Right lobe of liver (tissue), 4 donors: ENCODE results near the gene GAD1.

ENCODE experiments used
- CTCF ChIP-seq, 4 donors: fragments of 200-600 bp in 3 of 4; fragments of 450-650 bp in 1 of 4; IDR thresholded peaks; one replicate each; pipeline versions ENCODE4 v1.5.1 to v1.8.0; 2016 to 2022; ENCODE audit warnings: antibody characterized with exemption in 4 of 4, mild to moderate bottlenecking in 2 of 4
- POLR2A ChIP-seq: fragments of 450-650 bp; IDR thresholded peaks from one replicate; pipeline ENCODE4 v1.6.1; 2017; ENCODE audit warnings: antibody characterized with exemption, mild to moderate bottlenecking
- donor health status: DM: no; HTN: no; CAD: no.
- donor health status: DM: no; HTN: no; CAD: no.
- donor health status: DM: no; HTN: yes; CAD: no.

DNA sequence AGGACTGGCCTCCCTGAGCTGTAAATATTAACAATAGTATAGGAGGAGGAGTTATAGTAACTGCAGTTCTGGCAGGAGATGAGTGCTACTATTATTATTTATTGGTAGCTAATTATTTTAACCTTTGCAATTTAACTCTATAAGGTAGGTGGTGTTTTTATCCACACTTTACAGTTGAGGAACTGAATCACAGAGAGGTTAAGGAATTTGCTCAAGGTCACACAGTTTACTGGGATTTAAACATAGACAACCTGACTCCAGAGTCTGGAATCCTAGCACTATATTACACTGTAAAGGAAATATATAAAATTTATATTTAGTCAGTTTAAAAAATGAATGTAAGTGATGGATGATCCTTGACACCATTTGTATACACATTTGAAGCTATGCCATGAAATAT is 44.4 kb upstream of the GAD1 start:
- TF ChIP-seq CTCF (IDR thresholded peaks at IDR 0.05) (no peak), POLR2A (no peak)
